Caco-2 (cell line): ENCODE data around the gene TMTC2. TPM values are rescaled to one million over a fixed set of nuclear protein-coding genes. Genes with fewer than 3 reads are reported as not detected.

ENCODE experiments used
- BruUV-seq: library from RNA; stranded (reverse); fragments of 400-500 nt; replicated peaks from 2 replicates; lab custom pipeline; 2021; lab: Mats Ljungman, UMichigan
- CTCF ChIA-PET: fragments of 300-600 bp; sonication (Branson Sonifier 250); formaldehyde crosslinking; loops from one replicate; lab custom pipeline; 2022; ENCODE audit warnings: antibody characterized with exemption; lab: Charles Lee
- POLR2A ChIA-PET: fragments of 300-600 bp; sonication (Branson Sonifier 250); formaldehyde crosslinking; loops from one replicate; lab custom pipeline; 2022; ENCODE audit warnings: antibody characterized with exemption; lab: Charles Lee
- DNase-seq, 2 experiments: peaks; one replicate each; pipeline versions ENCODE4 v3.0.0 to v3.0.0-alpha.2; 2020 to 2022
- H3K27me3 ChIP-seq: replicated peaks from 2 replicates; pipeline ENCODE4 v1.6.0; 2011; ENCODE audit warnings: low read length; ENCODE audit not compliant: control insufficient read depth, insufficient read depth
- H3K36me3 ChIP-seq: 2 replicates; pipeline ENCODE4 v1.5.1; 2011; ENCODE audit warnings: low read length; ENCODE audit not compliant: control insufficient read depth, insufficient read depth
- H3K4me1 ChIP-seq: fragments of 250-450 bp; sonication (Bioruptor Pico); 2 replicates; pipeline ENCODE4 v1.5.1; 2020; ENCODE audit warnings: mild to moderate bottlenecking
- H3K4me3 ChIP-seq: 2 replicates; pipeline ENCODE4 v1.5.1; 2011; ENCODE audit warnings: low read depth, mild to moderate bottlenecking, control low read depth, low read length
- H3K9me3 ChIP-seq: fragments of 250-450 bp; sonication (Bioruptor Pico); 2 replicates; pipeline ENCODE4 v1.5.1; 2020; ENCODE audit warnings: mild to moderate bottlenecking, moderate library complexity
- H3K27ac Mint-ChIP-seq: one replicate; pipeline ENCODE4 v1.8.0; 2022; ENCODE audit warnings: mixed read lengths; ENCODE audit not compliant: unreplicated experiment
- H3K27me3 Mint-ChIP-seq: one replicate; pipeline ENCODE4 v1.8.0; 2022; ENCODE audit warnings: mixed read lengths; ENCODE audit not compliant: insufficient read depth, unreplicated experiment
- H3K36me3 Mint-ChIP-seq: one replicate; pipeline ENCODE4 v1.8.0; 2022; ENCODE audit warnings: mild to moderate bottlenecking, mixed read lengths; ENCODE audit not compliant: insufficient read depth, unreplicated experiment
- H3K4me1 Mint-ChIP-seq: one replicate; pipeline ENCODE4 v1.8.0; 2022; ENCODE audit warnings: low read depth, mixed read lengths; ENCODE audit not compliant: unreplicated experiment
- H3K4me3 Mint-ChIP-seq: one replicate; pipeline ENCODE4 v1.8.0; 2022; ENCODE audit warnings: mild to moderate bottlenecking, moderate library complexity, mixed read lengths; ENCODE audit not compliant: unreplicated experiment
- H3K9me3 Mint-ChIP-seq: one replicate; pipeline ENCODE4 v1.8.0; 2022; ENCODE audit warnings: mixed read lengths; ENCODE audit not compliant: unreplicated experiment
- intact Hi-C: fragments of 100-400 bp; cut with micrococcal nuclease; formaldehyde crosslinking; loops from one replicate; pipeline ENCODE4 v1.10.0; 2022; ENCODE audit not compliant: unreplicated experiment
- total RNA-seq: library from RNA; stranded (reverse); gene quantifications from 2 replicates; pipeline ENCODE4 v1.2.3, GENCODE V29; 2022
- TF ChIP-seq, protein P1 (sequence below), 2 experiments: fragments of 200-600 bp in 1 of 2; IDR thresholded peaks; 1 replicate in 1 of 2; 2 replicates in 1 of 2; pipeline versions ENCODE4 v1.5.1 to v1.8.0; 2011 to 2022; ENCODE audit warnings: antibody characterized with exemption in 1 of 2, control low read depth in 1 of 2, inconsistent platforms in 1 of 2, low read depth in 1 of 2, low read length in 1 of 2, mild to moderate bottlenecking in 1 of 2, moderate library complexity in 1 of 2; ENCODE audit not compliant: insufficient read depth in 1 of 2, severe bottlenecking in 1 of 2, unreplicated experiment in 1 of 2

The TMTC2 gene
- total RNA-seq, 1 experiment from 2014 or later: 2.2 TPM

DNA sequence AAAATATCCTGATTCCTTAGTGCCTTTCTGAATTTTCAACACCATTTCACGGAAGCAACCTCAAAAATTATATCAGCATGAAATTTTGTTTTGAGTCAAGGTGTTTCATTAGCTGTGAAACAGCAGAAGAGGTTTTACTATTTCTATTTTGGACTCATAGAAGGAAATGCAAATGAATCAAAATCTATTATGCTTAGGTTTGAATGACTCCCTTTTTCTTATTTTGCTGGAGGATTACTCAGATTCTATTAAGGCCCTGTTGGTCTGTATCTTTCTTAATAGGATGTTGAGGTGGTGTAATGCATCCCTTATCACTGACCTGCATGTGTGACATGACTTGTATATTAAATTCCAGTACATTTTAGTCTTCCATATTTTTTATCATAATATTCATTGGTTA lies 165.8 kb downstream of the TMTC2 start:
- Mint-ChIP-seq H3K9me3 (no peaks in the 10 kb centered on the region), H3K36me3 (no peaks in the 10 kb centered on the region), H3K4me3 (no peak overlapping the region), H3K4me1 (no peaks in the 10 kb centered on the region), H3K27me3 (no peaks in the 10 kb centered on the region), H3K27ac (no peak overlapping the region)
- BruUV-seq: no TSS peak
- ChIA-PET CTCF (no interaction called here), POLR2A (no interaction called here)
- Histone ChIP-seq H3K4me3 (no peak overlapping the region), H3K9me3 (no peaks in the 10 kb centered on the region), H3K36me3 (no peaks in the 10 kb centered on the region), H3K27me3 (no peaks in the 10 kb centered on the region), H3K4me1 (no peaks in the 10 kb centered on the region)
- TF ChIP-seq, protein P1, sequence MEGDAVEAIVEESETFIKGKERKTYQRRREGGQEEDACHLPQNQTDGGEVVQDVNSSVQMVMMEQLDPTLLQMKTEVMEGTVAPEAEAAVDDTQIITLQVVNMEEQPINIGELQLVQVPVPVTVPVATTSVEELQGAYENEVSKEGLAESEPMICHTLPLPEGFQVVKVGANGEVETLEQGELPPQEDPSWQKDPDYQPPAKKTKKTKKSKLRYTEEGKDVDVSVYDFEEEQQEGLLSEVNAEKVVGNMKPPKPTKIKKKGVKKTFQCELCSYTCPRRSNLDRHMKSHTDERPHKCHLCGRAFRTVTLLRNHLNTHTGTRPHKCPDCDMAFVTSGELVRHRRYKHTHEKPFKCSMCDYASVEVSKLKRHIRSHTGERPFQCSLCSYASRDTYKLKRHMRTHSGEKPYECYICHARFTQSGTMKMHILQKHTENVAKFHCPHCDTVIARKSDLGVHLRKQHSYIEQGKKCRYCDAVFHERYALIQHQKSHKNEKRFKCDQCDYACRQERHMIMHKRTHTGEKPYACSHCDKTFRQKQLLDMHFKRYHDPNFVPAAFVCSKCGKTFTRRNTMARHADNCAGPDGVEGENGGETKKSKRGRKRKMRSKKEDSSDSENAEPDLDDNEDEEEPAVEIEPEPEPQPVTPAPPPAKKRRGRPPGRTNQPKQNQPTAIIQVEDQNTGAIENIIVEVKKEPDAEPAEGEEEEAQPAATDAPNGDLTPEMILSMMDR (IDR thresholded peaks at IDR 0.05; ENCODE audit: insufficient read depth in 1 of 2, low read depth in 1 of 2, low read length in 1 of 2, severe bottlenecking in 1 of 2, unreplicated experiment in 1 of 2): no peak
- intact Hi-C loops: no loop called here
- DNase-seq: no peak

DNA sequence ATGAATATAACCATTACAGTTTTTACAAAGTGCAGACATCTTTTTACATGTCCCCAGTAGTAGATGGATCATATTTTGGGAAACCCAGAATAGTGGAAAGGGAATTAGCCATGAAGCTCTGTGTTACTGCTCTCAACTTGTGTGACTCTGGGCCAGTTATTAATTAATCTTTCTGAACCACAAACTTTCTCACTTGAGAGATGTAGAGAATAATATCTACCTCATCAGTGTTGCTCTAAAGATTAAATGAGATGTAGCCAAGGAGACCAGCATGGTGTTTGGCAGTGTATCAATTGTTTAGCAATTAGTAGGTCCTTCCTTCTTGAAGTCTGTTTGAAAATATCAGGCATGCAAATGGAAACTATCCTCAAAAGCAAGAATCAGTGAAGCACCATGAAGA lies 169.2 kb downstream of the TMTC2 start:
- Mint-ChIP-seq H3K27me3 (no peaks in the 10 kb centered on the region), H3K4me3 (no peak overlapping the region), H3K9me3 (no peaks in the 10 kb centered on the region), H3K27ac (no peak overlapping the region), H3K4me1 (no peaks in the 10 kb centered on the region), H3K36me3 (no peaks in the 10 kb centered on the region)
- ChIA-PET CTCF (no interaction called here), POLR2A (no interaction called here)
- Histone ChIP-seq H3K4me3 (no peak overlapping the region), H3K36me3 (no peaks in the 10 kb centered on the region), H3K9me3 (no peaks in the 10 kb centered on the region), H3K27me3 (no peaks in the 10 kb centered on the region), H3K4me1 (no peaks in the 10 kb centered on the region)
- DNase-seq: no peak
- BruUV-seq: no TSS peak
- intact Hi-C loops: no loop called here
- TF ChIP-seq, protein P1 (IDR thresholded peaks at IDR 0.05; ENCODE audit: insufficient read depth in 1 of 2, low read depth in 1 of 2, low read length in 1 of 2, severe bottlenecking in 1 of 2, unreplicated experiment in 1 of 2): no peak

DNA sequence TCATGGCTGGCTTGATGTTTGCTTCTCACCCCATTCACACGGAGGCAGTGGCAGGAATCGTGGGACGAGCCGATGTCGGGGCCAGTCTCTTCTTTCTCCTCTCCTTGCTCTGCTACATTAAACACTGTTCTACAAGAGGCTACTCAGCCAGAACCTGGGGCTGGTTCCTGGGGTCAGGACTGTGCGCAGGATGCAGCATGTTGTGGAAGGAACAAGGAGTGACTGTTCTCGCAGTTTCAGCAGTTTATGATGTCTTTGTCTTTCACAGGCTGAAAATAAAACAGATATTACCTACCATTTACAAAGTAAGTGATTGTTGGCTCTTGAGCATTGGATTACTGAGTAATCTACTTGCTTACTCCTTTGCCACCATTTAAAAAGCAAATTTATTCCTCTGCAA lies 170.6 kb downstream of the TMTC2 start:
- ChIA-PET POLR2A (no interaction called here), CTCF (no interaction called here)
- no peak for DNase-seq
- Histone ChIP-seq H3K4me1 (no peaks in the 10 kb centered on the region), H3K9me3 (no peaks in the 10 kb centered on the region), H3K4me3 (no peak overlapping the region), H3K27me3 (no peaks in the 10 kb centered on the region), H3K36me3 (no peaks in the 10 kb centered on the region)
- BruUV-seq: no TSS peak
- TF ChIP-seq, protein P1 (IDR thresholded peaks at IDR 0.05; ENCODE audit: insufficient read depth in 1 of 2, low read depth in 1 of 2, low read length in 1 of 2, severe bottlenecking in 1 of 2, unreplicated experiment in 1 of 2): no peak
- no peaks in the 10 kb centered on the region for H3K27me3 Mint-ChIP-seq
- no peaks in the 10 kb centered on the region for H3K36me3 Mint-ChIP-seq
- H3K27ac Mint-ChIP-seq: no peak overlapping the region
- intact Hi-C loops: no loop called here
- H3K4me3 Mint-ChIP-seq: no peak overlapping the region
- H3K4me1 Mint-ChIP-seq: no peaks in the 10 kb centered on the region
- no peaks in the 10 kb centered on the region for H3K9me3 Mint-ChIP-seq
